ENCODE data around the gene RAB22A.

The RAB22A gene

GRCh38 chr20:58378704-58379103, 69.2 kb downstream of the RAB22A start:
- Histone ChIP-seq H3K4me3 (IDR thresholded peaks at IDR 0.05; ENCODE audit: insufficient read depth, low read depth, low read length) (no peak overlapping the region), H3K27ac (no peak overlapping the region), H2AFZ (ENCODE audit: low read depth) (no peak overlapping the region), H3K79me2 (ENCODE audit: insufficient read depth, low read depth) (no peaks in the 10 kb centered on the region), H3K27me3 (ENCODE audit: insufficient read depth, low read depth) (no peaks in the 10 kb centered on the region), H4K20me1 (ENCODE audit: insufficient read depth) (no peaks in the 10 kb centered on the region), H3K36me3 (ENCODE audit: insufficient read depth) (no peaks in the 10 kb centered on the region), H3K9ac (no peak overlapping the region), H3K4me1 (ENCODE audit: low read depth, poor library complexity, severe bottlenecking) (no peaks in the 10 kb centered on the region), H3K4me2 (no peak overlapping the region)
- TF ChIP-seq CTCF (conservative IDR thresholded peaks at IDR 0.05; ENCODE audit: low read depth, low read length) = no peak

DNA sequence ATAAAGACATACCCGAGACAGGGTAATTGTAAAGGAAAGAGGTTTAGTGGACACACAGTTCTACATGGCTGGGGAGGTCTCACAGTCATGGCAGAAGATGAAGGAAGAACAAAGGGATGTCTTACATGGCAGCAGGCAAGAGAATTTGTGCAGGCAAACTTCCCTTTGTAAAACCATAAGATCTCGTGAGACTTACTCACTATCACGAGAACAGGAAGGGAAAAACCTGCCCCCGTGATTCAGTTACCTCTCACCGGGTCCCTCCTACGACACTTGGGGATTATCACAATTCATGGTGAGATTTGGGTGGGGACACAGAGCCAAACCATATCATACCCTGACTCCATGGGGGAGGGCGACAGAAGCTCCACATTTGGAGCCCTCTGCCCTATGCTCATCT, 72.1 kb downstream of the RAB22A start:
- no peaks in the 10 kb centered on the region for H3K27me3 ChIP-seq (ENCODE audit: insufficient read depth, low read depth)
- H3K4me2 ChIP-seq = no peak overlapping the region
- no peak for TF ChIP-seq CTCF (conservative IDR thresholded peaks at IDR 0.05; ENCODE audit: low read depth, low read length)
- H3K4me3 ChIP-seq (IDR thresholded peaks at IDR 0.05; ENCODE audit: insufficient read depth, low read depth, low read length) = no peak overlapping the region
- no peaks in the 10 kb centered on the region for H3K4me1 ChIP-seq (ENCODE audit: low read depth, poor library complexity, severe bottlenecking)
- H4K20me1 ChIP-seq (ENCODE audit: insufficient read depth) = no peaks in the 10 kb centered on the region
- no peaks in the 10 kb centered on the region for H3K36me3 ChIP-seq (ENCODE audit: insufficient read depth)
- no peak overlapping the region for H3K27ac ChIP-seq
- no peak overlapping the region for H2AFZ ChIP-seq (ENCODE audit: low read depth)
- H3K79me2 ChIP-seq (ENCODE audit: insufficient read depth, low read depth) = no peaks in the 10 kb centered on the region
- H3K9ac ChIP-seq = no peak overlapping the region

DNA sequence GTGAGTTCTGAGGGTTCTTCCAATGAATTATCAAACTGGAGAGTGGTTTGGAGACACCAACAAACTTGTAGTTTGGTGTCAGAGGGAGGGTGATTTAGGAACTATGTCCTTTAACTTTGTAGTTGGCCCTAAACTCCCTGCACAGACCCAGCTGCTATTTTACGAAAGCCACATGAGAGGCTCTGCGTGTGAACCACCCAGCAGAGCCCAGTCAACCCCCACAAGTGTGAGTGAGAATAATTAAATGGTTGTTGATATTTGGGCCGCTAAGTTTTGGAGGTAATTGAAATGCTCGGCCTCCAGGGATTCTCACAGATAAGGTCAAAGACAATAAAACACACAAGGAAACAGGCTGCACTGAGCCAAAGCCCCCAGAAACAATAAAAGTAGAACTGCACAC, 72.6 kb downstream of the RAB22A start:
- Histone ChIP-seq H3K79me2 (ENCODE audit: insufficient read depth, low read depth) (no peaks in the 10 kb centered on the region), H3K4me2 (no peak overlapping the region), H3K4me3 (IDR thresholded peaks at IDR 0.05; ENCODE audit: insufficient read depth, low read depth, low read length) (no peak overlapping the region), H3K27me3 (ENCODE audit: insufficient read depth, low read depth) (no peaks in the 10 kb centered on the region), H4K20me1 (ENCODE audit: insufficient read depth) (no peaks in the 10 kb centered on the region), H3K27ac (no peak overlapping the region), H3K4me1 (ENCODE audit: low read depth, poor library complexity, severe bottlenecking) (no peaks in the 10 kb centered on the region), H3K36me3 (ENCODE audit: insufficient read depth) (no peaks in the 10 kb centered on the region), H3K9ac (no peak overlapping the region), H2AFZ (ENCODE audit: low read depth) (no peak overlapping the region)
- no peak for TF ChIP-seq CTCF (conservative IDR thresholded peaks at IDR 0.05; ENCODE audit: low read depth, low read length)

GRCh38 chr20:58384821-58385220, 75.3 kb downstream of the RAB22A start:
- Histone ChIP-seq H3K27ac (no peak overlapping the region), H3K9ac (no peak overlapping the region), H3K79me2 (ENCODE audit: insufficient read depth, low read depth) (peaks cover 6% of the 10 kb centered on the region), H3K4me2 (no peak overlapping the region), H3K27me3 (ENCODE audit: insufficient read depth, low read depth) (no peaks in the 10 kb centered on the region), H3K4me3 (IDR thresholded peaks at IDR 0.05; ENCODE audit: insufficient read depth, low read depth, low read length) (no peak overlapping the region), H2AFZ (ENCODE audit: low read depth) (no peak overlapping the region), H3K36me3 (ENCODE audit: insufficient read depth) (no peaks in the 10 kb centered on the region), H4K20me1 (ENCODE audit: insufficient read depth) (no peaks in the 10 kb centered on the region), H3K4me1 (ENCODE audit: low read depth, poor library complexity, severe bottlenecking) (peaks cover 5% of the 10 kb centered on the region)
- no peak for TF ChIP-seq CTCF (conservative IDR thresholded peaks at IDR 0.05; ENCODE audit: low read depth, low read length)

All from KMS-11 (cell line).